Central memory CD8-positive, alpha-beta T cell (primary cell): ENCODE results near the gene PDS5A.
"Not testable (repeated sequence)": the region's sequence is repeated elsewhere in the genome, so short reads cannot be mapped to it uniquely, and the experiment has no call there.

Experiments used
- ATAC-seq: fragments of 150-1000 bp; cut with Tn5 transposase; replicated peaks from 2 replicates; pipeline ENCODE4 v1.10.0; 2022; ENCODE audit warnings: mild to moderate bottlenecking, moderate FRiP score, moderate number of reproducible peaks; ENCODE audit not compliant: poor library complexity, severe bottlenecking; ENCODE audit errors: extremely low read depth
- DNase-seq, 2 donors: peaks; one replicate each; pipeline ENCODE4 v3.0.0; 2021; ENCODE audit warnings: low spot score in 2 of 2
- H3K27ac Mint-ChIP-seq: one replicate; pipeline ENCODE4 v1.8.0; 2022; ENCODE audit warnings: low read depth, mild to moderate bottlenecking, moderate library complexity, mixed read lengths
- H3K27me3 Mint-ChIP-seq: one replicate; pipeline ENCODE4 v1.8.0; 2022; ENCODE audit warnings: mixed read lengths
- H3K36me3 Mint-ChIP-seq: one replicate; pipeline ENCODE4 v1.8.0; 2022; ENCODE audit warnings: mild to moderate bottlenecking, moderate library complexity, mixed read lengths; ENCODE audit not compliant: insufficient read depth
- H3K4me1 Mint-ChIP-seq: one replicate; pipeline ENCODE4 v1.8.0; 2022; ENCODE audit warnings: mixed read lengths
- H3K4me3 Mint-ChIP-seq: one replicate; pipeline ENCODE4 v1.8.0; 2022; ENCODE audit warnings: mild to moderate bottlenecking, moderate library complexity, mixed read lengths
- H3K9me3 Mint-ChIP-seq: one replicate; pipeline ENCODE4 v1.8.0; 2022; ENCODE audit warnings: mixed read lengths

PDS5A gene, protein sequence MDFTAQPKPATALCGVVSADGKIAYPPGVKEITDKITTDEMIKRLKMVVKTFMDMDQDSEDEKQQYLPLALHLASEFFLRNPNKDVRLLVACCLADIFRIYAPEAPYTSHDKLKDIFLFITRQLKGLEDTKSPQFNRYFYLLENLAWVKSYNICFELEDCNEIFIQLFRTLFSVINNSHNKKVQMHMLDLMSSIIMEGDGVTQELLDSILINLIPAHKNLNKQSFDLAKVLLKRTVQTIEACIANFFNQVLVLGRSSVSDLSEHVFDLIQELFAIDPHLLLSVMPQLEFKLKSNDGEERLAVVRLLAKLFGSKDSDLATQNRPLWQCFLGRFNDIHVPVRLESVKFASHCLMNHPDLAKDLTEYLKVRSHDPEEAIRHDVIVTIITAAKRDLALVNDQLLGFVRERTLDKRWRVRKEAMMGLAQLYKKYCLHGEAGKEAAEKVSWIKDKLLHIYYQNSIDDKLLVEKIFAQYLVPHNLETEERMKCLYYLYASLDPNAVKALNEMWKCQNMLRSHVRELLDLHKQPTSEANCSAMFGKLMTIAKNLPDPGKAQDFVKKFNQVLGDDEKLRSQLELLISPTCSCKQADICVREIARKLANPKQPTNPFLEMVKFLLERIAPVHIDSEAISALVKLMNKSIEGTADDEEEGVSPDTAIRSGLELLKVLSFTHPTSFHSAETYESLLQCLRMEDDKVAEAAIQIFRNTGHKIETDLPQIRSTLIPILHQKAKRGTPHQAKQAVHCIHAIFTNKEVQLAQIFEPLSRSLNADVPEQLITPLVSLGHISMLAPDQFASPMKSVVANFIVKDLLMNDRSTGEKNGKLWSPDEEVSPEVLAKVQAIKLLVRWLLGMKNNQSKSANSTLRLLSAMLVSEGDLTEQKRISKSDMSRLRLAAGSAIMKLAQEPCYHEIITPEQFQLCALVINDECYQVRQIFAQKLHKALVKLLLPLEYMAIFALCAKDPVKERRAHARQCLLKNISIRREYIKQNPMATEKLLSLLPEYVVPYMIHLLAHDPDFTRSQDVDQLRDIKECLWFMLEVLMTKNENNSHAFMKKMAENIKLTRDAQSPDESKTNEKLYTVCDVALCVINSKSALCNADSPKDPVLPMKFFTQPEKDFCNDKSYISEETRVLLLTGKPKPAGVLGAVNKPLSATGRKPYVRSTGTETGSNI (N-terminal part only)

DNA sequence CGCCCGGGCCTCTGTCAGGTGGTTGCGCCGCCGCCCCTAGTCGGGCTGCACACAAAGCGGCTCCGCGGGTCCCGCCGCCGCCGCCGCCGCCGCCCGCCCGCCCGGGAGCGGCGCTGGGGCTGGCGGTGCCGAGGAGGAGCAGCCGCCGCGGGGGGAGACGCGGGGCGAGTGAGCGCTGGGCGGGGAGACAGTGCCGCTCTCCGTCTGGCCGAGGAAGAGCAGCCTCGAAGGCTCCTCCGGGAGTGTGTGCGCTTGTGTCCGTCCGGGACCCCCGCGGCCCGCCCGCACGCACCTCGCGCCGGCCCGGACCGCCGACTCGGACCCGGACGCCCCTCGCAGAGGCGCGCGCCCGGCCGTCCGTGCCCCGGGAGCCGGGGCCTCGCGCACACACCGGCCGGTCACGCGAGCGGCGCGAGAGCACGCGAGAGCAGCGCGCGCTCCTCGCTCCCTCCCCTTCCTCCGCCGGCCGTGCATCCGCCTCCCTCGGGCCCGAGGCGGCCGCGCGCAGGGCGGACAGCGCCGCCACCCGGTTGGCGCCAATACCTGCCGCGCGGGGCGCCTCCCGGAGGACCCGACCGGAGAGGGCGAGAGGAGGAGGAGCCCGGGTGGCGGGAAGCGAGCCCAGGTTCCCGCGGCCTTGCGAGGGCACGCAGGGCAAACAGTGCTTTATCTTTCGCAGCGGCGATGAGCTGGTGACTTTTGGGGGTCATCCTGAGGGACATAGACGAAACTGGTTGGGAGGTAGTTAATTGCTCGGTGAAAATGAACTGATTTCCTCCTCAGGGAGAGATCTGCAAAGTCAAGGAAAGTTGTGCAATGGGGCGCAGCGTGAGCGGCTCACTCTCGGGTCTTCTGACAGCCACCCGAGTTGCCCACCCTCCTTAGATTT lies at the start of gene PDS5A:
Gene PDS5A, minus strand, starts transcription at position 423 of the 889 bp plus-strand sequence. CDS start 1,334 bp downstream, outside the sequence.
- peaks cover 25% of the 10 kb centered on the region for H3K36me3 Mint-ChIP-seq
- peaks cover 28% of the 10 kb centered on the region for H3K4me1 Mint-ChIP-seq
- H3K4me3 Mint-ChIP-seq: peak within 1 kb of the TSS; percentile 81
- DNase-seq: peak; percentile 76 to 81
- no peaks in the 10 kb centered on the region for H3K9me3 Mint-ChIP-seq
- ATAC-seq: peak; percentile 85
- H3K27ac Mint-ChIP-seq: peak within 1 kb of the TSS; percentile 92
- H3K27me3 Mint-ChIP-seq: no peaks in the 10 kb centered on the region

DNA sequence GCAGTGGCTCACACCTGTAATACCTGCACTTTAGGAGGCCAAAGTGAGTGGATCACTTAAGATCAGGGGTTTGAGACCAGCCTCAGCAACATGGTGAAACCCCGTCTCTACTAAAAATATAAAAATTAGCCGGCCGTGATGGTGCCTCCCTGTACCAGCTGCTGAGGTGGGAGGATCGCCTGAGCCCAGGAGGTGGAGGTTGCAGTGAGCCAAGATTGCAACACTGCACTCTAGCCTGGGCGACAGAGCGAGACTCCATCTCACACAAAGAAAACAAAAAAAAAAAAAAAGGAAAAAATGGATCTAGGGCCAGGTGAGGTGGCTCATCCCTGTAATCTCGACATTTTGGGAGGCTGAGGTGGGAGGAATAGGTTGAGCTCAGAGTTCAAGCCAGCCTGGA lies 46.3 kb upstream of the PDS5A start:
- ATAC-seq, H3K27ac Mint-ChIP-seq, DNase-seq, H3K36me3 Mint-ChIP-seq, H3K4me3 Mint-ChIP-seq, H3K27me3 Mint-ChIP-seq, H3K4me1 Mint-ChIP-seq, H3K9me3 Mint-ChIP-seq: not testable (repeated sequence)

DNA sequence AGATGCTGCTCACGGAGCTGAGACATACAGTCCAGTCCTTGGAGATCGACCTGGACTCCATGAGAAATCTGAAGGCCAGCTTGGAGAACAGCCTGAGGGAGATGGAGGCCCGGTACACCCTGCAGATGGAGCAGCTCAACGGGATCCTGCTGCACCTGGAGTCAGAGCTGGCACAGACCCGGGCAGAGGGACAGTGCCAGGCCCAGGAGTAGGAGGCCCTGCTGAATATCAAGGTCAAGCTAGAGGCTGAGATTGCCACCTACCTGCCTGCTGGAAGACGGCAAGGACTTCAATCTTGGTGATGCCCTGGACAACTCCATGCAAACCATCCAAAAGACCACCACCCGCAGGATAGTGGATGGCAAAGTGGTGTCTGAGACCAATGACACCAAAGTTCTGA lies 43.4 kb upstream of the PDS5A start:
- DNase-seq, H3K27me3 Mint-ChIP-seq, ATAC-seq, H3K27ac Mint-ChIP-seq, H3K36me3 Mint-ChIP-seq, H3K9me3 Mint-ChIP-seq, H3K4me3 Mint-ChIP-seq, H3K4me1 Mint-ChIP-seq: not testable (repeated sequence)

DNA sequence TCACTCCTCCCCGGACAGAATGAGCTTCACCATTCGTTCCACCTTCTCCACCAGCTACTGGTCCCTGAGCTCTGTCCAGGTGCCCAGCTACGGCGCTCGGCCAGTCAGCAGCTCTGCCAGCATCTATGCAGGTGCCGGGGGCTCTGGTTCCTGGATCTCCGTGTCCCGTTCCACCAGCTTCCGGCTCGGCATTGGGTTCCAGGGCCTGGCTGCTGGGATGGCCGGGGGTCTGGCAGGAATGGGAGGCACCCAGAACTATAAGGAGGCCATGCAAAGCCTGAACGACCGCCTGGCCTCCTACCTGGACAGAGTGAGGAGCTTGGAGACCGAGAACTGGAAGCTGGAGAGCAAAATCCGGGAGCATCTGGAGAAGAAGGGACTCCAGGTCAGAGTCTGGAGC lies 42.5 kb upstream of the PDS5A start:
- Mint-ChIP-seq H3K27me3 (no peaks in the 10 kb centered on the region), H3K27ac (no peak overlapping the region)
- ATAC-seq: no peak

DNA sequence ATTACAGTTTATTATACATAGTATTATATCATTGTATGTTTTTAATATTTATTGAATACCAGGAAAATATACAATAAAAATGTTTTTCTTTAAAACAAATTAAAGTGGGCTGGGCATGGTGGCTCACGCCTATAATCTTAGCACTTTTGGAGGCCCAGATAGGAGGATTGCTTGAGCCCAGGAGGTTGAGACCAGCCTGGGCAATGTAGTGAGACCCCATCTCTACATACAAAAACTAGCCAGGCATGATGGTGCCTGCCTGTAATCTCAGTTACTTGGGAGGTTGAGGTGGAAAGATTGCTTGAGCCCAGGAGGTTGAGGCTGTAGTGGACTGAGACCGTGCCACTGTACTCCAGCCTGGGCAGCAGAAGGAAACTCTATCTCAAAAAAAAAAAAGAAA lies 38.3 kb upstream of the PDS5A start:
- no peak for DNase-seq
- no peak for ATAC-seq
- Mint-ChIP-seq H3K4me3 (no peak overlapping the region), H3K27me3 (no peaks in the 10 kb centered on the region), H3K9me3 (no peaks in the 10 kb centered on the region), H3K27ac (no peak overlapping the region), H3K4me1 (no peaks in the 10 kb centered on the region), H3K36me3 (no peaks in the 10 kb centered on the region)

More for the DNA sequence above, 42.5 kb upstream of the PDS5A start:
- Mint-ChIP-seq H3K9me3 (no peaks in the 10 kb centered on the region), H3K4me3 (no peak overlapping the region), H3K4me1 (no peaks in the 10 kb centered on the region), H3K36me3 (no peaks in the 10 kb centered on the region)
- no peak for DNase-seq

DNA sequence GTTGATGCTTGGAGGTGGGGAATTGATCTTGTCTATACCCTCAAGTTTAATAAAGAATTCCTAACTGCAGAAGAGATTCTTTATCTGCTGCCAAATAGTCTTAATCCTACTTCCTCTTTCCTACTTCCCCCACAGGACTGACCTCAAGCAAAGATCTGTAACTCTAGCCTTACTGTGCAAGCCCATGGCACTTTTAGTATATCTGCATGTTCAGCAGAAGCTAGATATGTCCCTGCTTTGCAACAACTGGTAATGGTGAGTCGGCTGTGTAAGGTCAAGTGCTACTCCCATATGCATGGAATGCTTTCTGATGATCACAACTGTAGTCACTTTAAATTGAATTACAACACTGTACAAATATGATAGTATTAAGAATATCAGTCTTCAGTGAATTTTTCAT lies 26.3 kb upstream of the PDS5A start:
- DNase-seq: no peak
- Mint-ChIP-seq H3K27me3 (no peaks in the 10 kb centered on the region), H3K9me3 (no peaks in the 10 kb centered on the region), H3K4me3 (no peak overlapping the region), H3K36me3 (no peaks in the 10 kb centered on the region), H3K4me1 (no peaks in the 10 kb centered on the region), H3K27ac (no peak overlapping the region)
- no peak for ATAC-seq

DNA sequence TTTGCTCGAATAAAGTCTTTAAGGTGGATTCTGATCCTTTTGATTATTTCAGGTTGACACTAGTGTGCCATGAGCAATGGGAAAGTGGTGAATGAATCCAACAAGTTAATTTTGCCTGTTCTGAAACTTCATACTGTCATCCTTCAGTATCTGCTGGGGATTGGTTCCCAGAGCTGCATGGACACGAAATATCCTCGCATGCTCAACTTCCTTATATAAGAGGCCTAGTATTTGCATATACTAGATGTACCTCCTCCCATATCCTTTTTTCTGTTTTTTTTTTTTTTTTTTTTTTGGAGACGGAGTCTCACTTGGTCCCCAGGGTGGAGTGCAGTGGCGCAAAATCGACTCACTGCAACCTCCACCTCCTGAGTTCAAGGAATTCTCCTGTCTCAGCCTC lies 23.0 kb upstream of the PDS5A start:
- no peaks in the 10 kb centered on the region for H3K27me3 Mint-ChIP-seq
- H3K4me3 Mint-ChIP-seq: no peak overlapping the region
- no peaks in the 10 kb centered on the region for H3K36me3 Mint-ChIP-seq
- H3K9me3 Mint-ChIP-seq: no peaks in the 10 kb centered on the region
- H3K4me1 Mint-ChIP-seq: no peaks in the 10 kb centered on the region
- ATAC-seq: no peak
- H3K27ac Mint-ChIP-seq: no peak overlapping the region
- no peak for DNase-seq

DNA sequence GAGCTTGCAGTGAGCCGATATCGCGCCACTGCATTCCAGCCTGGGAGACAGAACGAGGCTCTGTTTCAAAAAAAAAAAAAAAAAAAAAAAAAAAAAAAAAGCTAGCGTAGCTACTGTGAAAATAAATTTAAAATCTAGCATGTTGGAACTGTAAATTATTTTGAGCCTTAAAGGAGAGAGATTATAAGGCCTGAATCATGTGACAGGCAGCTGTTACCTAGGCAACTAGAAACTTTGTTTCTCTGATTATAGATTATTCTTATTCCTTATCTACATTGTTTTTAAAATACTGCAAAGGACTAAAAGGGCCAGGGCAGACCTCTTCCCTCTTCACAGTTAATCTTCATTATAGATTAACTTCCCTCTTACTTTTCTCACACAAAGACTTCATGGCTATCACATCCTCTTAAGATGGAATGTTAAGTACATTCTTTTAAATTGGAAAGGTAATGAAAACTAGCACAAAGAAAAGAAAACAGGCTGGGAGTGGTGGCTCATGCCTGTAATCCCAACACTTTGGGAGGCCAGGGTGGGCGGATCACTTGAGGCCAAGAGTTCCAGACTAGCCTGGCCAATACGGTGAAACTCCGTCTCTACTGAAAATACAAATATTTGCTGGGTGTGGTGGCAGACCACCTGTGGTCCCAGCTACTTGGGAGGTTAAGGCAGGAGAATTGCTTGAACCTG lies 21.1 kb upstream of the PDS5A start:
- no peak for ATAC-seq
- H3K4me1 Mint-ChIP-seq: no peaks in the 10 kb centered on the region
- H3K9me3 Mint-ChIP-seq: no peaks in the 10 kb centered on the region
- peaks cover 13% of the 10 kb centered on the region for H3K27me3 Mint-ChIP-seq
- no peak overlapping the region for H3K27ac Mint-ChIP-seq
- no peak overlapping the region for H3K4me3 Mint-ChIP-seq
- DNase-seq: no peak
- no peaks in the 10 kb centered on the region for H3K36me3 Mint-ChIP-seq

DNA sequence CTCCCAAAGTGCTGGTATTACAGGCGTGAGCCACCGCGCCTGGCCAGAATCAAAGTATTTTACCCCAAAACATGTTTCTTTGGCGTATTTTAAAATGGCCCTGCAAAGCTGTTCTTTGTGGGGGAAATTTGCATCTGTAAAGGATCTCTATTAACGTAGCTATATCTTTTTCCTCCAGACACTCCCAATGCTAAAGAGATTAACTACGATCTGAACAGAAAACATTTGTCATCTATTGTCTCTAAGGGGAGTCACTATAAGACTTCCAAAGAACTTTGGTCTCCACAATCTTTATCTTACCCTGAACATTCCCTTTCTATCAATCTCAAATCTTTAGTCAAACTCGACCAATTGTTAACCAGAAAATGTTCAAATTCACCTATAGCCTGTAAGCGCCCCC lies 19.1 kb upstream of the PDS5A start:
- no peak for DNase-seq
- Mint-ChIP-seq H3K27me3 (peaks cover 13% of the 10 kb centered on the region), H3K27ac (no peak overlapping the region), H3K4me3 (no peak overlapping the region), H3K36me3 (no peaks in the 10 kb centered on the region), H3K9me3 (no peaks in the 10 kb centered on the region), H3K4me1 (no peaks in the 10 kb centered on the region)
- ATAC-seq: no peak

DNA sequence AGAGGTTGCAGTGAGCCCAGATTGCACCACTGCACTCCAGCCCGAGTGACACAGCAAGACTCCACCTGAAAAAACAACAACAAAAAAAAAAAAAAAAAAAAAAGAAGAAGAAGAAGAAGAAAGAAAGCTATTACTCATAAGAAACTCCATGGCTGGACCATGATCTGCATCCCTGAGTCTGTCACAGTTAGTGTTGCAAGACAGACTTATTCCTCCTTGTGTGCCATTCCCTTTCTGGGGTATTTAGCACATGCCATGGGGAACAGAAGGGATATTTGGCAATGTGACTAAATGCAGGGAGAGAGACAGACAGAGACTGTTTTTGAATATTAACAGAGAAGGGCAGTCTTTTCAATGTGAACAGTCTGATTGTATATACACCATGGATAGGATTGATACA lies 16.7 kb upstream of the PDS5A start:
- no peaks in the 10 kb centered on the region for H3K9me3 Mint-ChIP-seq
- DNase-seq: no peak
- no peak overlapping the region for H3K27ac Mint-ChIP-seq
- no peak overlapping the region for H3K4me3 Mint-ChIP-seq
- no peak for ATAC-seq
- no peaks in the 10 kb centered on the region for H3K4me1 Mint-ChIP-seq
- H3K36me3 Mint-ChIP-seq: no peaks in the 10 kb centered on the region
- peaks cover 13% of the 10 kb centered on the region for H3K27me3 Mint-ChIP-seq

DNA sequence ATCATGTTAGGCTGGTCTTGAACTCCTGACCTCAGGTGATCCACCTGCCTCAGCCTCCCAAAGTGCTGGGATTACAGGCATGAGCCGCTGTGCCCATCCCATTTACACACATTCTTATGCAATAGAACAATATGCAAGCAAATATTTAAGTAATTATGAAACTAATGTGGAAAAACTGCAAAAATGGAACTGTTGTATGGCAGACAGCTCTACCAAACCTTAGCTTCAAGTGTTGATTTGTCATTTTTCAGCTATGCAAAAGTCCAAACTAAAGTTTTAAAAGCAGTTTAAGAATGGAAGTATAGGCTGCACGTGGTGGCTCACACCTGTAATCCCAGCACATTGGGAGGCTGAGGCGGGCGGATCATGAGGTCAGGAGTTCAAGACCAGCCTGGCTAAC lies 11.7 kb upstream of the PDS5A start:
- not testable (repeated sequence) for DNase-seq, H3K27me3 Mint-ChIP-seq, H3K4me1 Mint-ChIP-seq, H3K27ac Mint-ChIP-seq, ATAC-seq, H3K4me3 Mint-ChIP-seq, H3K36me3 Mint-ChIP-seq, H3K9me3 Mint-ChIP-seq
